ENCODE measurements around the gene IKBKE. TPM values are rescaled to one million over a fixed set of nuclear protein-coding genes. Genes with fewer than 3 reads are reported as not detected.

Gene IKBKE
- total RNA-seq, 1 experiment from 2014 or later, result 14.7 TPM

DNA sequence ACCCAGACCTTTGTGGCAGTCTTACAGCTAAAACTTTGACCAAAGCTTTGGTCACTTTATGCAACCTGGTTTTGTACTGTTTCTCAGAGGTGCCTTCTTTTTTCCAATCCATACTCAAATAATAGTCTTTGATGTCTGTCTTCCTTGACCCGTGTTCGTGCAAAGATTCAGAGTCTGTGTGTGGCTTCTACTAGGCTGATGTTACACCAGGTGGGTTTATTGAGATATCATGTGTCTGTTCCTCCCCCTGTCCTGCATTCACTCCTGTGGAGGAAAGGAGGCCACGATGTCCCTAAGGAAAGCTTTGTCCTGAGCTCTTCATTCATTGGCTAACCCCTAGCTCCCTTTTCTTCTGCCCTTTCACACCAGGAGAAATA, 15.0 kb upstream of the IKBKE start:
- DNase-seq (ENCODE audit: low read depth), result no peak

DNA sequence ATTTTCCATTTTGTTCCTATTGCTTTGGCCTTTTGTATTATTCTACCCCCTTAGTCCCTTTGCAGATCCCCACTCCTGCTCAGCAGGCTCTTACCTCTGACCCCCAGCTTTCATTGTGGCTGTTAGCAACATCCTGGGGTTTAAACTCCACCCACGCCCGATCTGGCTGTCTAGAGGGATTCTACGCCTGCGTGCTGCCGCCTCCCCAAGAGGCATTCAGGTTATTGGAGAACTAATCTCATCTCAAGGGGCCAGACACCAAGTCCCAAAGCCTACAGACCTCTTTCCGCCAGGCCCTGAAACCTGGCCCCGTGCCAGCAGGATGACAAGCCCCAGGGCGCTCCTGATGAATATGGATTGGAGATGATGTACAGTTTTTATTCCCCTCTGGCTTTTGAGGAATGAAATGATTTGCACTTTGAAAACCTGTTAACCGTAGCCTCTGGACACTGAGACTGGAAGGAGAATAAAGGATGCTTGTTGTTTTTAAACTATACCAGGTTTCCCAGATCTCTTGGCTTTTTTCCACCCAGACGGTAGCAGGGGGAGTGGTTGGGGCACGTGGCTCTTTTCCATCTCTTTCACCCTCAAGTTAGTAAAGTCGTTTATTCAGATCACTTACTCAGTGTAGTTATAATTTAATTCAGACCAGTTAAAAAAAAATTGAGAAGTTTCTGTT, 14.5 kb upstream of the IKBKE start:
- DNase-seq (ENCODE audit: low read depth), result no peak

GRCh38 chr1:206456577-206457370, 13.5 kb upstream of the IKBKE start:
- DNase-seq (ENCODE audit: low read depth), result no peak

DNA sequence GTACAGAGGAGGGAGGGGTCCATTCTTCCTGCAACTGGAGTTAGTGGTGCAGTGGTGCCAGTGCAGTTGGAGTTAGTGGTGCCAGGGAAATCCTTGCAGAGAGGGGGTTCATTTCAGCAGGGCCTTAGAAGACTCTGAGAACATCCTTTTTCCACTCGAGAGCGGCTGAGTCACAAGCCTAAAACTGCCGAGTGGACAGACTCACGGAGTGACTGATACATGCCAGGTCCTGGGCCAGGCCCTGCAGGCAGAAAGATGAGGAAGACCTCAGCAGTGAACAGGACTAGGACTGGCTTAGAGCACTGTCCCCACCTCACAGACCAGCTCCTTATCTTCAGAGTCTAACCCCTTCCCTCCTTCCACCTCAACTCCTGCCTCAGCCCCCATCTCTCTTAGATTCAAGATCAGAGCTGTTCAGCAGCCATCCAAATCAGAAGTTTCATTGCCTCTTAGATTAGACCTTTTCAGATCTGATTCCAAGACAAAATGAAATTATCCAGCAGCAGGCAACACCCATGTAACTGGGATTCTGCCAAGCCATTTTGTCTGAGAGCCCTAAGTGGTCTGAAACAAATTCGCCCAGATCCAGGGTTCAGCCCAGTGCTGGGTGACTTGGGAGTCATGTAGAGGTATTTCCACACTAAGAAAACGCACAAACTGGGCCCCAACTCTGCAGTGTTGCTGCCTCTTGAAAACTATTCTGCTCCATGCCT, 12.7 kb upstream of the IKBKE start:
- DNase-seq (ENCODE audit: low read depth), result no peak

DNA sequence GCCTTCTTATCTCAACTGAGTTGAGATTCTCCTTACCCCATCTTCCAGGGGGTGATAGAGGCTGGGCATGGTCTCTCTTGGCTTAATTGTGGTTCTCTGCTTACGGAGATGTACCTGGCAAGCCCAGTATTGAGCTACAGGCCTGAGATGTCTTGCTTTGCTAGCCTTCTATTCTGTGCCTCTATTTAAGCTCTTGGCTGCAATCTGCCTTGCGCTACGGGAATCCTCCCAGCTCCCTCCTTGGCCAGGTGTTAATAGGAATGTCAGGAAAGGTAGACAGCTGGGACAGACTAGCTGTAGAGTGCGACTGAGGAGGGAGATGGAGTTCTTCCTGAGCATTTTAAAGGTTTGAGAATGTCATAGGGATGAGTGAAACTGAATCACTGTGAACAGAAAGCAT, 10.6 kb upstream of the IKBKE start:
- DNase-seq (ENCODE audit: low read depth), result no peak

DNA sequence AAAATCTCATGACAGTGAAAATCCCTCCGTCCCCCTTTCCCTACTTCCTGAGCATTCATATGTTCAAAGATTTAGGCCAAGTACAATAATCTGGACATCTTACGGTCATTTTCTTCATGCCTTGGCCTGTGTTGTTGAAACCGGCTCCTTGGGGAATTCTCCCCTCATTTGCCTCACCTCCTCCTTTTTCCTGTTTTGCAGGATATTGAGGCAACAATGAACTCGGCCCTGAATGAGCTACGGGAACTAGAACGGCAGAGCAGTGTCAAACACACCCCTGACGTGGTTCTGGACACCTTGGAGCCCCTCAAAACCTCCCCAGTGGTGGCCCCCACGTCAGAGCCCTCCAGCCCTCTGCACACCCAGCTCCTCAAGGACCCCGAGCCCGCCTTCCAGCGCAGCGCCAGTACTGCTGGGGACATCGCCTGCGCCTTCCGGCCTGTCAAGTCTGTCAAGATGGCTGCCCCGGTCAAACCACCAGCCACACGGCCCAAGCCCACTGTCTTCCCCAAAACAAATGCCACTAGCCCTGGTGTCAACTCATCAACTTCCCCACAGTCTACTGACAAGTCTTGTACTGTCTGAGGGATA, 9.3 kb upstream of the IKBKE start:
- no peak for DNase-seq (ENCODE audit: low read depth)

DNA sequence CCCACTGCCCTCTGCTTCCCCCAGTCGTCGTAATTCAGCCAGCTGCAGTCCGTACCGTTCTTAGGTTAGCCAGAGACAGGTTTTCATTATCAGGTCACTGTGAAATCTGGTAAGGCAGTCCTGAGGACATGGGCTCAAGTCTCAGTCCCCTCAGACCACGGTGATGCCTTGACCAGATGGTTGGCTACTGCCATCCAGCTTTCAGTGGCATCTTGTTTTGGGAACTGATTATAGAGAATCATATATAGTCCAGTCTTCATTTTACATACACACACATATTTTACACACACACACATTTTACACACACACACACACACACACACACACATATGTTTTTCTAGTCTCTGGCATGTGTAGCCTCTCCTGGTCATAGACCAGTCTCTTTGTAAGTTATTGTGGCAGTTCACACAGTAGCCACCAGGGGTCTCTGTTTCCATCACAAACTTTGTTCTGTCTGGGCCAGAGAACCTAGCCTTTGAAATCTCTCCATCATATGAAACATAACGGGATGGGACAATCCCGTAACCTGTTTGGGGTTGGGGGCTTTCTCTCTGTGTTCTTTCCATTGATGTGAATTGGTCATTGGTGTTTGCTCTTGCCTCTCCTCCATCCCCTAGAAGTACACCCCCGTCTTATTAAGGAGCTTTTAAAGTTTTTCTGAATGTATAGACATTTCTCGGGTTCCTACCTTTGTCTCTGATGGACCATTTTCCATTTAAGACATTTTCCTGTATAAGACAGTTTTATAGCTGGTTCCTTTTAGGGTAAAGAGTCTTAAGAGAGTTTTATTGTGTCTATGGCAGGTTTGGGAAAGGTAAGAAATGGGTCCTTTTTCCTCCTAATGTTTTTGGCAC, 8.4 kb upstream of the IKBKE start:
- peak; percentile 49 for DNase-seq (ENCODE audit: low read depth)

- DNase-seq (ENCODE audit: low read depth), result no peak
These were observed 7.1 kb upstream of the IKBKE start for GRCh38 chr1:206463137-206463536.

- DNase-seq (ENCODE audit: low read depth), result no peak
These were observed 6.4 kb upstream of the IKBKE start for GRCh38 chr1:206463911-206464310.

- peak; percentile 36 for DNase-seq (ENCODE audit: low read depth)
These were observed 5.8 kb upstream of the IKBKE start for GRCh38 chr1:206464456-206464964.

- DNase-seq (ENCODE audit: low read depth), result no peak
These were observed 4.3 kb upstream of the IKBKE start for GRCh38 chr1:206465951-206466350.

DNA sequence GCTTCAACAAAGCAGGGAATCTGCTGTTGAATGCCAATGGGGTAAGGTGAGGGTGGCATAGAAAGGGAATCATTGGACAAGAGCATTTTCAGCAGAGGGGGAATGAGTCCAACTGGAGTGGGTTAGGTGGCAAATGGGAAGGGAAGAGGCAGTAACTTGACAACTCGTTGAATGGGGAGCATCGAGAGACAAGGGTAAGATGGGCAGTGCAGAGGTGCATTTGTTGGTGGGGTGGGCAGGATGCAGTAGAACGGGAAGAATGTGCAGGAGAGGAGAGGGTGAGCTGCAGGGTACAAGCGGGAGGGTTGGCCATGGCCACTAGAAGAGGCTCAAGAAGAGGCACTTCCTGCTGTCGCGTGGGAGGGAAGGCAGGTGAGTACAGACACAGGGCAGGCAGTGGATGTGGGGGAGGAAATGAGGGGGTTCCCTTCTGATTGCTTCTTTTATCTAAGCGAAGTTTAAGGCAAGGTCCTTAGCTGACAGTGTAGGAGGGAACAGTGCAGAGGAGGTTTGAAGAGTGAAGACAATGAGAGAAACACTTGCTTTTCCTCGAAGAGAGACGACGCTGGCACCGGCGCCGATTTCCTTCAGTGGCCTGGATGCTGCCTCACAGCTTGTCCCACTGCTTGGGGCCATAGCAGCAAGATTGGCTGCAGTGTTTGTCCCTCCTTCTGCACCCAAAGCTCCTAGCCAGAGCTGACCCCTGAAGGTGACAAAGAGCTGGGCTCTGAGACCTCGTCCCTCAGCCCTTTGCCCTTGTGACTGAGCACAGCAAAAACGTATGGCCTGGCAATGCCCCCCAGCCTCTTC, 3.2 kb upstream of the IKBKE start:
- DNase-seq (ENCODE audit: low read depth), result no peak

DNA sequence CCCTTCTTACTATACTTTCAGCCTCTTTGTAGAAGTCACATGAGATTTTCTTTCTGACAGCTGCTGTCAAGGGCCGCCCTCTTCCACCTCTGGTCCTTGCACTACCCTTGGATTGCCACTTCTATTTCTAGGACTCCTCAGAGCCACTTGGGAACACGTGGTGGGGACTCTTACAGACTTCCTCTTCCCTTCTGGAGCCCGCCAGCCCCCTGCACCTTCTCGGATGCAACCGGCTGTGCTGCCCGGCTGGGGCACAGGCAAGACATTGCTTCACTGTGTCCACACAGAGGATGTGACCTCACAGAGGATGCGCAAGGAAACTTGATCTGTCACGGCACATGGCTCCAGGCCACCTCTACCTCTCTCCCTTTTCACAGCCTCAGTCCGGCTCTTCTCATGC, 2.4 kb upstream of the IKBKE start:
- DNase-seq (ENCODE audit: low read depth), result no peak

DNA sequence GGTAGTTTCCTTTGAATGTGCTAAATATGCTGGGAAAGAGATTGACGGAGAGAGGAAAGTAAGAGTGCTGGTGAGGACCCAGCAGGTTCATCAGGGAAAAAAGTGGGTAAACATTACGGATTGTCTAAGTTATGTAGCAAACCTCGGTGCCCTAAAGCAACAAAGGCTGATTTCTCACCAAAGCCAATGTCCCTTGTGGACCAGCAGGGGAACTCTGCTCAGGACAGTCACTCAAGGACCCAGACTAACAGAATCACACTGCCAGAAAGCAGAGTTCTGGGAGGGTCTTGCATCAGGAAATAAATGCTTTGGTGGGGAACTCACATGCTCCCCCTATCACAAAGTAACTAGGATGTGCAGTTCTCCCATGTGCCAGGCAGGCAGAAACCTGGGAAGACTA, 1.7 kb upstream of the IKBKE start:
- DNase-seq (ENCODE audit: low read depth), result no peak

DNA sequence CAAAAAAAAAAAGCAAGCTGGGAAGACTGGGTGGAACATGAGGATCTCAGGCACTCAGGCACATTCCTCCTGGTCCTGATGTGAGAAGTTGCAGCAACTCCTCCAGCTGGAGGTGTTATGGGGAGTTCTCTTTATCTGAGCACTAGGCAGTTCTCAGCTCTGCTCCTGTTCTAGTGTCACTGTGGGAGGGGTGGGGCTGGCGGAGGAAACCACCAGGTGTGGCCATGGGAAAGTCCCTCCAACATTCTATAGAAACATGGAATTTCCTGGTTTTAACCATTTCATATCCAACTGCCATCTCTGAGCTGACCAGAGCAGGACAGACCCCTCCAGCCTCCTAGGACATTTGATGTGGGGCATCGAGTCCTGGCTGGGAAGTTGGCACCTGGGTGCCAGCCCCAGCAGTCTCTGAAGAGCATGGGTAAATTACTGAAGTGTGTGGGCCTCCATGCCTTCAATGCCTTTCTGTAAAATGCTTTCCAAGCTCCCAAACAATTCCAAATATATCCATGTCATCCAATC, 804 bp upstream of the IKBKE start:
- DNase-seq (ENCODE audit: low read depth), result no peak

- peak; percentile 90 for DNase-seq (ENCODE audit: low read depth)
These were observed 577 bp downstream of the IKBKE start for GRCh38 chr1:206470692-206471414.

DNA sequence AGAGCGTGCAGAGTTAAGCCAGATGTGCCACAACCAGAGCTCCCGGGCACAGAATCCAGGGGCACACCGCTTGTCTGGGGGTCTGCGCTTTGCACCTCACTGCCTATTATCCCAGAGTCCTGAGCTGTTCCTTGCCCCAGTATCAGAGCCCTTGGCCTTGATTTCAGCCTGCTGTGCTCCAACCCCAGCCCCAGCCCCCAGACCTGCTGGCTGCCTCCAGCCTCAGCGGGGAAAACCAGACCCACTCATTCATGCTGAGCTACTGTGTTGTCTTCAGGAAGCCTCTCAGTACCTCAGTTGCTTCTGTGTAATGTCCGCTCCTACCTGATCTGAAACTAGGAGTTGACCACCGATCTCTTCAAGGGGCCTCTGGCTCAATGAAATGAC, 1.1 kb downstream of the IKBKE start:
- DNase-seq (ENCODE audit: low read depth), result no peak

GRCh38 chr1:206472024-206472423, 1.7 kb downstream of the IKBKE start:
- no peak for DNase-seq (ENCODE audit: low read depth)

GRCh38 chr1:206472454-206472853, 2.2 kb downstream of the IKBKE start:
- peak; percentile 80 for DNase-seq (ENCODE audit: low read depth)

DNA sequence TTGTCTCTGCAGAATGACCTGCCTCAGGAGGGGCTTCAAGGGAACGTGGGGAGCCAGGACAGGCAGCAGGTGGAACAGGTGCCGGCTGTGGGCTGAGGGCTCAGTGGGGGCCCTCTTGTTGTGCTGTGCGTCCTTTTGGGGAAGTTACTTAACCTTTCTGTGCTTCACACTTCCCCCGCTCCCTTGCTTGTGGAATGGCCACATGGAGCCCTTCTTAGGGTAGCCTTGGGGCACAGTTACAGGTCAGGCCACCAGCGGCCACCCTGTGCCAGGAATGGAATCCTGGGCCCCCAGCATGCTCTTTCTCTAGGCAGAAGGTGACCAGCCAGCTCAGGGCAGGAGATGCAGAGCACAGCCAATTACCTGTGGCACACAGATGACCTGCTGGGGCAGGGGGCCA, 2.6 kb downstream of the IKBKE start:
- DNase-seq (ENCODE audit: low read depth), result no peak
